Measurements from ENCODE around the gene FOXD1. TPM values are rescaled to one million over a fixed set of nuclear protein-coding genes. Genes with fewer than 3 reads are reported as not detected.

FOXD1 gene
- total and polyA plus RNA-seq, 9 of the 15 experiments (the other 6 are each of a cell fraction or from before 2014, with no cell fraction given), result 0.03 to 0.40 (median 0.10) TPM; not detected in 4

DNA sequence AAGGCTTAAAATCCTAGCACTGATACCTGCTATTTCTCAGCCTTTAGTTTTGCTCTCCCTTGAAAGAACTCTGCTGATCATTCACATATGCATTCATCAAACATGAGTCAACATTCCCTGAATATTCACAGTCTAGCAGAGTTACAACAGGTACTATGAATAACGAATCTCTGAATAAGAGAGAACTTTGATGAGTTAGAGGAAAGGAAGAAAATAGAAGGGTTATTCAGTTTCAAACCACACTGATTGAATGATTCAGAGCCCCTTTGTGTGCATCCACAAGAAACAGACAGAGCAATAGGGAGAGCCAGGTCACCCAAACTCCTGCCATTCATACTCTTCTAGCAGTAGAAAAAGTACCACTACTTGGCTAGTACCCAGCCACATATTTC lies 36.0 kb downstream of the FOXD1 start (continued):
- TF ChIP-seq, protein P1, sequence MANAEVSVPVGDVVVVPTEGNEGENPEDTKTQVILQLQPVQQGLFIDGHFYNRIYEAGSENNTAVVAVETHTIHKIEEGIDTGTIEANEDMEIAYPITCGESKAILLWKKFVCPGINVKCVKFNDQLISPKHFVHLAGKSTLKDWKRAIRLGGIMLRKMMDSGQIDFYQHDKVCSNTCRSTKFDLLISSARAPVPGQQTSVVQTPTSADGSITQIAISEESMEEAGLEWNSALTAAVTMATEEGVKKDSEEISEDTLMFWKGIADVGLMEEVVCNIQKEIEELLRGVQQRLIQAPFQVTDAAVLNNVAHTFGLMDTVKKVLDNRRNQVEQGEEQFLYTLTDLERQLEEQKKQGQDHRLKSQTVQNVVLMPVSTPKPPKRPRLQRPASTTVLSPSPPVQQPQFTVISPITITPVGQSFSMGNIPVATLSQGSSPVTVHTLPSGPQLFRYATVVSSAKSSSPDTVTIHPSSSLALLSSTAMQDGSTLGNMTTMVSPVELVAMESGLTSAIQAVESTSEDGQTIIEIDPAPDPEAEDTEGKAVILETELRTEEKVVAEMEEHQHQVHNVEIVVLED (CRISPR knock-in tag; IDR thresholded peaks at IDR 0.05), result no peak
- TF ChIP-seq NFATC3 (IDR thresholded peaks at IDR 0.05) (no peak), ASH1L (IDR thresholded peaks at IDR 0.05; ENCODE audit: borderline replicate concordance, low read depth, partially characterized antibody) (no peak)

DNA sequence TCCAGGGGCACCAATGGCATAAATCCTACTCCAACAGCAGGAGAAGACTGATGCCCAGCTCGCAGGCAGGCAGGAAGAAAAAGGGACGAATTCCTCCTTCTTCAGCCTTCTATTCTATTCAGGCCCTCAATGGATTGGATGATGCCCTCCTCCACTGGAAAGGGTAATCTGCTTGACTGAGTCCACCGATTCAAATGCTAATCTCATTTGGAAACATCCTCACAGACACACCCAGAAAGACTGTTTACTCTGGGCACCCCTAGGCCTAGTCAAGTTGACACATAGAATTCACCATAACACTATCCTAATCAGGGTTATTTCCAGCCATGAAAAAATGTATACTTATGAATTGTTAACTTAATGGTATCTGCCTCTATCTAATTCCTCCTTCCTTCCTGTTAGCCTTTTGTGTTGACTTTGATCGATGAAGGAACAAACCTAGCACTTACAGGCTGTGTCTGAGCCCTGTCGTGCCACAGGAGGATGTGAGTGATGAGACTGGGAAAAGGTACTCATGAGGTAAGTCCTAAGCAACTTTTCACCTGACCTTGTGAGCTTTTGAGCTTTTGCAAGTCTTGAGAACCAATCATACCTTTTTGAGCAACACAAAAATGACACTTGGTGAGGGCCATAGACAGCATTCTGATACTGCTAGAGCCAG lies 36.5 kb downstream of the FOXD1 start:
- WGBS (ENCODE audit: insufficient coverage, low coverage, missing lambda C conversion rate), result 0% methylated on average over 5 of the region's 5 CpGs
- FAIRE-seq (no peak), DNase-seq (ENCODE audit: extremely low read depth in 1 of 4, low spot score in 3 of 4) (no peak), ATAC-seq (no peak)
- Histone ChIP-seq H3K36me3 (ENCODE audit: control insufficient read depth, insufficient read depth, low read length) (no peaks in the 10 kb centered on the region), H3K4me3 (no peak overlapping the region), H3K27ac (ENCODE audit: extremely low read depth, low read depth, low read length) (no peak overlapping the region), H3K9me3 (replicated peaks; ENCODE audit: control insufficient read depth, insufficient read depth, low read depth, low read length) (no peaks in the 10 kb centered on the region), H3K9ac (ENCODE audit: insufficient read depth in 1 of 2, low read depth in 2 of 2, low read length in 2 of 2) (no peak overlapping the region), H3K4me1 (replicated peaks in 1 of 2; ENCODE audit: control insufficient read depth in 2 of 2, insufficient read depth in 2 of 2, low read length in 2 of 2) (no peaks in the 10 kb centered on the region), H3K79me2 (ENCODE audit: control insufficient read depth, insufficient read depth, low read length) (no peaks in the 10 kb centered on the region), H2AFZ (ENCODE audit: low read depth, low read length) (no peak overlapping the region), H4K20me1 (replicated peaks; ENCODE audit: control insufficient read depth, insufficient read depth, low read length) (no peaks in the 10 kb centered on the region), H3K27me3 (ENCODE audit: control insufficient read depth in 2 of 2, insufficient read depth in 2 of 2, low read length in 2 of 2) (peaks cover 14 to 21% of the 10 kb centered on the region in 2 experiments), H3K9me1 (ENCODE audit: control insufficient read depth, insufficient read depth, low read length) (no peaks in the 10 kb centered on the region), H3K4me2 (ENCODE audit: insufficient read depth, low read length) (no peak overlapping the region)
- ChIA-PET CTCF (ENCODE audit: low intra/inter-chr PET ratio) (no interaction called here), POLR2A (no interaction called here)
- intact Hi-C loops (cut with micrococcal nuclease) (no loop called here), in situ Hi-C loops (cut with MboI) (no loop called here)
- no TSS peak for BruUV-seq (replicated peaks)
- TF ChIP-seq, protein P2, sequence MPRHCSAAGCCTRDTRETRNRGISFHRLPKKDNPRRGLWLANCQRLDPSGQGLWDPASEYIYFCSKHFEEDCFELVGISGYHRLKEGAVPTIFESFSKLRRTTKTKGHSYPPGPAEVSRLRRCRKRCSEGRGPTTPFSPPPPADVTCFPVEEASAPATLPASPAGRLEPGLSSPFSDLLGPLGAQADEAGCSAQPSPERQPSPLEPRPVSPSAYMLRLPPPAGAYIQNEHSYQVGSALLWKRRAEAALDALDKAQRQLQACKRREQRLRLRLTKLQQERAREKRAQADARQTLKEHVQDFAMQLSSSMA (CRISPR knock-in tag; IDR thresholded peaks at IDR 0.05), result no peak
- TF ChIP-seq RFX5 (IDR thresholded peaks at IDR 0.05; ENCODE audit: low read depth, low read length), result no peak
- no peak for TF ChIP-seq FOXA1 (IDR thresholded peaks at IDR 0.05; ENCODE audit: borderline replicate concordance)
- TF ChIP-seq RBBP5 (IDR thresholded peaks at IDR 0.05; ENCODE audit: borderline replicate concordance, insufficient read depth, low read length, poor library complexity, severe bottlenecking), result no peak
- no peak for TF ChIP-seq EP300 (IDR thresholded peaks at IDR 0.05; ENCODE audit: low read length)
- no peak for TF ChIP-seq ZNF444 (CRISPR knock-in tag; IDR thresholded peaks at IDR 0.05)
- TF ChIP-seq, protein P3, sequence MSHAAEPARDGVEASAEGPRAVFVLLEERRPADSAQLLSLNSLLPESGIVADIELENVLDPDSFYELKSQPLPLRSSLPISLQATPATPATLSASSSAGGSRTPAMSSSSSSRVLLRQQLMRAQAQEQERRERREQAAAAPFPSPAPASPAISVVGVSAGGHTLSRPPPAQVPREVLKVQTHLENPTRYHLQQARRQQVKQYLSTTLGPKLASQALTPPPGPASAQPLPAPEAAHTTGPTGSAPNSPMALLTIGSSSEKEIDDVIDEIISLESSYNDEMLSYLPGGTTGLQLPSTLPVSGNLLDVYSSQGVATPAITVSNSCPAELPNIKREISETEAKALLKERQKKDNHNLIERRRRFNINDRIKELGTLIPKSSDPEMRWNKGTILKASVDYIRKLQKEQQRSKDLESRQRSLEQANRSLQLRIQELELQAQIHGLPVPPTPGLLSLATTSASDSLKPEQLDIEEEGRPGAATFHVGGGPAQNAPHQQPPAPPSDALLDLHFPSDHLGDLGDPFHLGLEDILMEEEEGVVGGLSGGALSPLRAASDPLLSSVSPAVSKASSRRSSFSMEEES (CRISPR knock-in tag; IDR thresholded peaks at IDR 0.05), result no peak
- no peak for TF ChIP-seq ZNF79 (CRISPR knock-in tag; IDR thresholded peaks at IDR 0.05; ENCODE audit: low read depth)
- no peak for TF ChIP-seq ZNF263 (CRISPR knock-in tag; IDR thresholded peaks at IDR 0.05; ENCODE audit: borderline replicate concordance)
- no peak for TF ChIP-seq KAT2B (IDR thresholded peaks at IDR 0.05; ENCODE audit: low read depth, low read length)
- no peak for TF ChIP-seq POLR2AphosphoS5 (IDR thresholded peaks at IDR 0.05; ENCODE audit: control insufficient read depth, insufficient read depth, low read depth, low read length)
- TF ChIP-seq C11orf30 (IDR thresholded peaks at IDR 0.05; ENCODE audit: low read depth), result no peak
- TF ChIP-seq, protein P4, sequence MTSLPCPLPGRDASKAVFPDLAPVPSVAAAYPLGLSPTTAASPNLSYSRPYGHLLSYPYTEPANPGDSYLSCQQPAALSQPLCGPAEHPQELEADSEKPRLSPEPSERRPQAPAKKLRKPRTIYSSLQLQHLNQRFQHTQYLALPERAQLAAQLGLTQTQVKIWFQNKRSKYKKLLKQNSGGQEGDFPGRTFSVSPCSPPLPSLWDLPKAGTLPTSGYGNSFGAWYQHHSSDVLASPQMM (CRISPR knock-in tag; IDR thresholded peaks at IDR 0.05), result no peak
- TF ChIP-seq FOXK1 (CRISPR knock-in tag; IDR thresholded peaks at IDR 0.05; ENCODE audit: borderline replicate concordance), result no peak

Measured in K562 (cell line).